Fibroblast of skin of scalp (primary cell): ENCODE data around the gene USP3.
"Not testable (repeated sequence)": the region's sequence is repeated elsewhere in the genome, so short reads cannot be mapped to it uniquely, and the experiment has no call there.

Experiments
- DNase-seq: peaks from one replicate; pipeline ENCODE4 v3.0.0-alpha.2; 2013

The USP3 gene

GRCh38 chr15:63478243-63478642 is 26.1 kb upstream of the USP3 start:
- no peak for DNase-seq

- no peak for DNase-seq
Measured at GRCh38 chr15:63480441-63480821, 24.0 kb upstream of the USP3 start.

GRCh38 chr15:63481105-63481810 is 23.1 kb upstream of the USP3 start:
- peak; percentile 20 for DNase-seq

DNA sequence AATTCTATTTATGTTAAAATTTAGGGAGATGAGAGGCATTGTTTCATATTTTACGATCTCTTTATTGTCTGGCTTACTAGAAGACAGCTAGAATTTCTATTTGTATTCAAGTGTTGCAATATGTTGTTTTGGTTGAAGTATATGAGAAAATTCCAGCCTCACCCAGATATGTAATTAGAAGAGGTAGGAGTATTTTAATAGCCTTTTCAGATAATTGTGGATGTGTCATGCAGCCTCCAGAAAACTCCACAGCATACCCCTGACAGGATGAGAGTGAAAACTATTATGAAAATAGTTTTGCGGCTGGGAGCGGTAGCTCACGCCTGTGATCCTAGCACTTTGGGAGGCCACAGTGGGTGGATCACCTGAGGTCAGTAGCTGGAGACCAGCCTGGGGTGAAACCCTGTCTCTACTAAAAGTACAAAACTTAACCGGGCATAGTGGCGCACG is 21.5 kb upstream of the USP3 start:
- no peak for DNase-seq

- no peak for DNase-seq
Measured at GRCh38 chr15:63483521-63484371, 20.6 kb upstream of the USP3 start.

GRCh38 chr15:63484433-63485186 is 19.8 kb upstream of the USP3 start:
- DNase-seq, result no peak

- peak; percentile 74 for DNase-seq
Measured at GRCh38 chr15:63487076-63487757, 17.2 kb upstream of the USP3 start.

- DNase-seq, result not testable (repeated sequence)
Measured at GRCh38 chr15:63487758-63488397, 16.5 kb upstream of the USP3 start.

- no peak for DNase-seq
Measured at GRCh38 chr15:63488398-63488960, 15.9 kb upstream of the USP3 start.

DNA sequence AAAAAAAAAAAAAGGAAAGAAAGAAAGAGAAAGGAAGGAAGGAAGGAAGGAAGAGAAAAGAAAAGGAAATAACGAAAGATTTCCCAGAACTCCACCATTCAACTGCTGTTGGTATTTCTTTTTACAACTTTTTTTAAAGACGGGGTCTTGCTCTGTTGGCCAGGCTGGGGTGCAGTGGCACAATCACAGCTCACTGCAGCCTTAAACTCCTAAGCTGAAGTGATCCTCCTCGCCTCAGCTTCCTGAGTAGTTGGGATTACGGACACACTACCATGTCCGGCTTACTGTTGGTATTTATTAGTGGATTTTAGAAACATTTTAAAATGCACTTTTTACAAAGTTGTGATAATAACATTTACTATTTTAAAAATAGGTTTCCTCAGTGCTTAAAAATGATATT is 15.0 kb upstream of the USP3 start:
- DNase-seq, result no peak

DNA sequence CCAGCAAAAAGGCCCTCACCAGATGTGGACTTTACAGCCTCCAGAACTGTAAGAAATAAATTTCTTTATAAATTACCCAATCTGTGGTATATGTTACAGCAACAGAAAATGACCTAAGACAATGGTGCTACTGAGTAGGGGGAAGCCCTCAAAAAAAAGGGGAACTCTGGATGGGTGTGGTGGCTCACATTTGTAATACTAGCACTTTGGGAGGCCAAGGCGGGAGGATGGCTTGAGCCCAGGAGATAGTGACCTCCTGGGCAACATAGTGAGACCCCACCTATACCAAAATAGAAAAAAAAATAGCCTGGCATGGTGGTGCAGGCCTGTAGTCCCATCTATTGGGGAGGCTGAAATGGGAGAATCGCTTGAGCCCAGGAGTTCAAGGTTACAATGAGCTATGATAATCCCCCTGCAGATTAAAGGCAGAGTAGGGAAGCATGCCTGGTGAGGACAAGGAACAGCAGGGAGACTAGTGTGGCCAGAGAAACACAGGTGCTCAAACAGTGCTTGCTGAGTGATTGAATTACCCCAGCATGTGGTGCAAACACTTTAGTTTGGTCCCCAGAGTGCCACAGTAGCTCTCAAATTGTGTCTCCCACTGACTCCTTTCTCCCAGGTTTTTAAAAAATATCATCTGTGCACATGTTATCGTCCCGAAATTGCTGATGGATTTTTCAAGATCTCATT is 13.9 kb upstream of the USP3 start:
- DNase-seq, result no peak

GRCh38 chr15:63491116-63491827 is 13.1 kb upstream of the USP3 start:
- peak; percentile 29 for DNase-seq

GRCh38 chr15:63491979-63492378 is 12.4 kb upstream of the USP3 start:
- peak; percentile 86 for DNase-seq

DNA sequence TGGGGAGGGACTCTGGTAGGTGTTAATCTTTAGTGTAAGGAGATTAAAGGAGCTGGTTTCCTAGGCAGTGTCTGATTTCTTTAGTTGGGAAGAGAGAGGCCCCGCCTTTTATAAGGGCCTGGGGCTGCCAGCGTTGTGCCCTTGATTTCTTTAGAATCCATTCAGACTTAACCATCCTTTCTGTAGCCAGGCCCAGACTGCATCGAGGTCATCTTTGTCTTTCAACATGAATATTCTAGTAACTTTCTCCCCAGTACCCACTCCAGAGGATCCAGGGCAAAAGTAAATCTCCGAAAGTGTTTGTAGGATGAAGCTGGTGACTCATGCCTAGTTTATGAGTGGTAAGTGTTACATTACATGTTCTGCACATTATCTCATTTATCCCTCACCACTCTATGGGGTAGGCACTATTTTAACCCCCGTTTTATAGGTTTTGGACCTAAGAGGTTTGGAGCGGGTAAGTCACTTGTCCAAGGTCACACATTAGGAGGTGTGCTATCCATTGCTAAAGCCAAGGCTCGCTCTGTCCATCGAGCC is 11.8 kb upstream of the USP3 start:
- DNase-seq, result peak; percentile 49

- no peak for DNase-seq
Measured at GRCh38 chr15:63493436-63493835, 11.0 kb upstream of the USP3 start.

- no peak for DNase-seq
Measured at GRCh38 chr15:63494408-63494807, 10.0 kb upstream of the USP3 start.

DNA sequence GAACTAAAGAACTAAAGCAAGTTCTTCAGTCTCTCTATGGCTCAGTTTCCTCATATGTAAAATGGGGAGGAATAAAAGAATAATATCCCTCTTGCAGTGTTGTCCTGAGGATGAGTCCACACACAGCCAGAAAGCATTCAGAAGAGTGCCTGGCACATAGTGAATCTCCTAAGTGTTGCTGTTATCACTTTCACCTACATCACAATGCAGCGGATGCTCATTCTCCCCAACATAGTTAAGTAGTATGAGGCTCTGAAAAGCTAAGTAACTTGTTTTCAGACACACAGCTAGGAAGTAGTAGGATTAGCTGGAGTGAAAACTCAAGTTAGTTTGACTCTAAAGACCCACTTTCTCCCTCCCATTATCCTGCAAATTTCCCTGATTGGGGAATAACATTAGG is 9.1 kb upstream of the USP3 start:
- no peak for DNase-seq

DNA sequence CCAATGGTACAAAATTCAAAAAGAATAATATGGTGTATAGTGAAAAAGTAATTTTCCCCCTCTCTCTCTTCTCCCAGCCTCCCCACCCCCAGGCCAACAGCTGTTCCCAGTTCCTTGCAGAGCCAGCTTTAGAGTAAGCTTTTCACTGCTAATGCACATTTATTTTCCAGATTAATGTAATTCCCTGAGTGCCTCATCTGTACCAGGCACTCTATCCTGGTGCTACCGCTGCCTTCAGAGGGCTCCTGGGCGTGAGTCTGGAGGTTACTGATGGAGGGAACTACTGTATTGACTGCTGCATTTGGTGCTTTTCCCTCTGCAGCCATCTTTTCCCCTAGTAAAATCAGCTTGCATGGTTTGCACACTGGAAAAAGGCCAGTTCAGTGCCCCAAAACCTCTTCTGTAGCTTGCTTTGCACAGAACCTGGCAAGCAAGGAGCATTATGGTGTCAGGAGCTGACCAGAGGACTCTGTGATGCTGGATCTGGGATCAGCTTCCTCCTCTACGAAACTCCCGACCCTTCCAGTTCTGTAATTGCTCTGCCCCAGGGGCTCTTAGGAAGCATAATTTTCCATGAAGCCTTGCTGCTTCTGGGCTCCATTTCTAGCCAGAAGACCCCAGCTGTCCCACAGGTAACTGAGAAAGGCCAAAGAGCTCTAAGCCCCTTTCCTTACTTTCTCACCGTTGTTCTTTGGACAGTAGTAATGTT is 8.5 kb upstream of the USP3 start:
- no peak for DNase-seq
